WERI-Rb-1 (cell line): ENCODE data around the gene DDX19B.

ENCODE experiments used
- DNase-seq: peaks from one replicate; pipeline ENCODE4 v3.0.0-alpha.2; 2020
- H3K27ac ChIP-seq: fragments of 250-450 bp; sonication (Bioruptor Pico); 2 replicates; pipeline ENCODE4 v1.5.1; 2020; ENCODE audit warnings: mild to moderate bottlenecking, moderate library complexity
- H3K27me3 ChIP-seq: fragments of 250-450 bp; sonication (Bioruptor Pico); 2 replicates; pipeline ENCODE4 v1.5.1; 2021; ENCODE audit warnings: mild to moderate bottlenecking, low read depth, moderate library complexity; ENCODE audit not compliant: insufficient read depth, severe bottlenecking
- H3K36me3 ChIP-seq: fragments of 250-450 bp; sonication (Bioruptor Pico); 2 replicates; pipeline ENCODE4 v1.5.1; 2020; ENCODE audit warnings: mild to moderate bottlenecking, moderate library complexity
- H3K4me3 ChIP-seq: 2 replicates; pipeline ENCODE4 v1.5.1; 2011; ENCODE audit warnings: low read depth, mild to moderate bottlenecking, control low read depth, low read length
- H3K9me3 ChIP-seq: fragments of 250-450 bp; sonication (Bioruptor Pico); 2 replicates; pipeline ENCODE4 v1.5.1; 2021; ENCODE audit warnings: mild to moderate bottlenecking, moderate library complexity; ENCODE audit not compliant: severe bottlenecking
- CTCF ChIP-seq: IDR thresholded peaks from 2 replicates; pipeline ENCODE4 v1.5.1; 2011; ENCODE audit warnings: low read depth, mild to moderate bottlenecking, control low read depth, inconsistent platforms, low read length

DDX19B gene

DNA sequence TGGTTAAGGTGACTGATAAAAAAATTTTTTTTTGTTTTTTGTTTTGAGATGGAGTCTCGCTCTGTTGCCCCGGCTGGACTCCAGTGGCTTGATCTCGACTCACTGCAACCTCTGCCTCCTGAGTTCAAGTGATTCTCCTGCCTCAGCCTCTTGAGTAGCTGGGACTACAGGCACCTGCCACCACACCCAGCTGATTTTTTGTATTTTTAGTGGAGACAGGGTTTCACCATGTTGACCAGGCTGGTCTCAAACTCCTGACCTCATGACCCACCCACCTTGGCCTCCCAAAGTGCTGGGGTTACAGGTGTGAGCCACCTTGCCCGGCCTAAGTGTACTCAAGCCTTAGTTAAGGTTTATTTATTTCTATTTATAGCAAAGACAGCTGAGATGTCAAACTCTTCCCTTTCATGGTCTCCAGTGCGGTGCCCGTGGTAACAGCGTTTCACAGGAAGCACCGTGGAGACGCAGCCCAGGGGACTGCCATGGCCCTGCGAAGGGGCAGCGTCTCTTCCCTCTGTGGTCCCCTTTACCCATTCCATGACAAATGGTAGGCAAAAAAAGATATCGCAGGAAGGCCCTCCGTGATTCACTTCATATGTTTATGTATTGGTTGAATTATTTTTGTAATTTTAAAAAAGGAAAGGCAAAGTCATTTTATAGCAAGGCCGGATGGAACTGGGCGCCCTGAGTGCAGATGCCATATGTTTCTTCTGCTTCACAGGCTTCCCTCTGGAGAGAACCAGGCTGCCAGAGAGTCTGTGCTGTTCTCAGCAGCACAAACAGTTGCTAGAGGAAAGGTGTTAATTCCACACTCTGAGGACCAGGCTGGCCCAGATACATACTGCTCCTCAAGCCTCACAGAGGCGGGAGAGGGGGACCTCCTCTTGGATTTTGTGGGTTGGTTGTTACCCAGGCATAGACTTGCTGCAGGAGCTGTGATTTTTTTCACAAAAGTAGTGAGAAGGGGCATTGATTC lies 76.9 kb downstream of the DDX19B start:
- TF ChIP-seq CTCF: no peak
- Histone ChIP-seq H3K4me3 (no peak overlapping the region), H3K36me3 (peaks cover 78% of the 10 kb centered on the region), H3K9me3 (no peaks in the 10 kb centered on the region), H3K27me3 (no peaks in the 10 kb centered on the region), H3K27ac (peak overlapping the region; percentile 48)
- DNase-seq: no peak

- no peak overlapping the region for H3K27ac ChIP-seq
- peaks cover 84% of the 10 kb centered on the region for H3K36me3 ChIP-seq
Observed at GRCh38 chr16:70377782-70378181, 78.8 kb downstream of the DDX19B start.

GRCh38 chr16:70378869-70379493 lies 80.0 kb downstream of the DDX19B start:
- H3K36me3 ChIP-seq: peaks cover 84% of the 10 kb centered on the region
- no peaks in the 10 kb centered on the region for H3K9me3 ChIP-seq
- H3K27me3 ChIP-seq: no peaks in the 10 kb centered on the region
- no peak for TF ChIP-seq CTCF
- H3K27ac ChIP-seq: no peak overlapping the region
- DNase-seq: no peak
- H3K4me3 ChIP-seq: no peak overlapping the region

More at GRCh38 chr16:70377782-70378181, 78.8 kb downstream of the DDX19B start:
- no peak for TF ChIP-seq CTCF
- no peak overlapping the region for H3K4me3 ChIP-seq
- no peaks in the 10 kb centered on the region for H3K27me3 ChIP-seq
- DNase-seq: no peak
- no peaks in the 10 kb centered on the region for H3K9me3 ChIP-seq

DNA sequence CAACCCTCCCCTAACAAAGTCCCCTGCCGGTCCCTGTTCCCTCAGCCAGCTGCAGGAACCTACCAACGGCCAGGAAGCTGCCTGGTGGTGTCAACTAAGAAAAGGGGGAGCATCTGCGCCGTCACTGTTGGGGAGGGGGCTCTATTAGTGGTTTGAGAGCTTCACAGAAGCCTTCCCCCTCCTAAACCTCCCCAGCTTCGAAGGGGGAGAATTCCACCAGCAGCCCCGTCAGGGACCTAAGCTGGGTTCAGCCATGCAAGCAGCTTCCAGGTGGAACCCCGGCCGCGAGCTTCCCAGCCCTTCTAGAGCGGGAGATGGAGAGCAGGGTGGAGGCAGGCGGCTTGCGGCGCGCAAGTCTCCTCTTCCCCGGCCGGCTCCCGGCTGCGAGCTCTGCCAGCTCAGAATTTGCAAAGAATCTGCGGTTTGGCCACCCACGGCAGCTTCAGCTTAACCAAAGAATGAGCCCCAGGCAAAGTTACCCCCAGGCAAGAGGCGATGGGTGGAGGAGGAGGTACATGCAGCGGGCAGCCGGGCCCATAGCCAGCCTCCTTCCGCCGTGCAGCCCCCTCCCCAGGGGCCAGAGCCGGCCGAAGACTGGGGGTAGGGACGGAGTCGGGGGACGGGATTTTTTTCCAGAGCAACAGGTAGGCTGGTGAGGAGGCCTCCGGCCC lies 81.4 kb downstream of the DDX19B start:
- no peak for TF ChIP-seq CTCF
- DNase-seq: no peak
- no peaks in the 10 kb centered on the region for H3K27me3 ChIP-seq

GRCh38 chr16:70380919-70381603 lies 82.1 kb downstream of the DDX19B start:
- H3K36me3 ChIP-seq: peaks cover 88% of the 10 kb centered on the region
- TF ChIP-seq CTCF: peak; percentile 22
- DNase-seq: no peak
- H3K9me3 ChIP-seq: no peaks in the 10 kb centered on the region
- no peaks in the 10 kb centered on the region for H3K27me3 ChIP-seq
- H3K4me3 ChIP-seq: no peak overlapping the region
- no peak overlapping the region for H3K27ac ChIP-seq

More for the DNA sequence above, 81.4 kb downstream of the DDX19B start:
- Histone ChIP-seq H3K36me3 (peaks cover 88% of the 10 kb centered on the region), H3K9me3 (no peaks in the 10 kb centered on the region), H3K27ac (no peak overlapping the region), H3K4me3 (no peak overlapping the region)
